ENCODE measurements around the gene CPSF4L.
A peak's percentile ranks its signal among the peaks of the same experiment; 100 is the strongest.
"Not testable (repeated sequence)": the region's sequence is repeated elsewhere in the genome, so short reads cannot be mapped to it uniquely, and the experiment has no call there.

The CPSF4L gene

DNA sequence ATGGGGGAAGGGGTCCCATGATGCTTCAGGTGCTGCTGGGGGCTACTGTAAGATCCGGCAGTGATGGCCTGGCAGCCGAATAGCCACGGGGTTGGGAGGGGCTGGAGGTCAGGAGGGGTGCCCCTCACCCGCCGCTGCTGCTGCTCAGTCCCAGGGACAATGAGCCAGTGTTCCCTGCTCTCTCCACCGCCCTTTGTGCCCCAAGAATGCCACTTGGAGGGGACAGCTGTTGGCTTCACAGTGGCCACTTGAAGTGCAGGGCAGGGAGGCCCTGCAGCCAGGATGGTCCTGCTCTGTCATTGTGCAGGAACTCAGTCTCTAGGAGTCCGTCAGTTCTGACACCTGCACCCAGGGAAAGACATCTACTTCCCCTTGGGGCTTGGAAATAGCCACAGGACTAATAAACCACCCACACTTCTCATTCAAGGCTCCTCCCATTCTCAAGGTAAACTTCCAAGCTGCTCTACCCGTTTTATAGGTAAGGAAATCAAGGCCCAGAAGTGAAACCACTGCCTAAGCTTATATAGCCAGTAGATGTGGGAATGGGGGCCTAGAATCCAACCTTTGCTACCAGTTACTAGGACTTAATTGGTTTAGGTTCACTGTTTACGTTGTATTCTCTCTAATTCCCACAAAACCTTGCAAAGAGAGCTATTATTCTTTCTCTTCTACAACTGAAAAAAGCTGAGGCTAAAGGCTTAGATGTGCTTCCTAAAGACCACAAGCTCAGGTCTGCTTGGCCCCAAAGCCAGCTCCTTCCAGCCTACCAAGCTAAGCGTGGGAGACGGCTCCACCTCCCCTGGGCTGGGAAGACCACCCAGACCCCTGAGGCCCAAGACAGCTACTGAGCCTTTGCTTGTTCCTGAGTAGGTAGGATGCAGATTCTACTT lies 6.2 kb upstream of the CPSF4L start:
- DNase-seq = no peak

DNA sequence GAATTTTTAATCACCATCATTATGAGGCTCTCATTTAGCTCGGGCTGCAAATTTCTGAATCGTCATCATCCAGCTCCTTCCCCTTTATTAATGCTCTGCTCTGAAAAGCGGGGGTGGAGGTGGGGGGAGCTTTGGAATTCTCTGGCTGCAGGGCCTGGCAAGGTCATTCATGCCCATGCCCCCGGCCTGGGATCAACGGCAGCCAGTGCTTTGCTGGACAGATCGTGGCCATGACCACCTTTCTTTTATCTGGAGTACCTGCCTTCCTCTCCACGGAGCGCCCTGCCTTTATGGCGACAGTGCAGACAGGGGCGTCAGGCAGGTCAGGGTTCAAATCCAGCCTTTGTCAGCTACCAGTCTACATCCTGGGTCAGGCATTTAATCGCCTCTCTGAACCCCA lies 5.1 kb upstream of the CPSF4L start:
- no peak for DNase-seq

DNA sequence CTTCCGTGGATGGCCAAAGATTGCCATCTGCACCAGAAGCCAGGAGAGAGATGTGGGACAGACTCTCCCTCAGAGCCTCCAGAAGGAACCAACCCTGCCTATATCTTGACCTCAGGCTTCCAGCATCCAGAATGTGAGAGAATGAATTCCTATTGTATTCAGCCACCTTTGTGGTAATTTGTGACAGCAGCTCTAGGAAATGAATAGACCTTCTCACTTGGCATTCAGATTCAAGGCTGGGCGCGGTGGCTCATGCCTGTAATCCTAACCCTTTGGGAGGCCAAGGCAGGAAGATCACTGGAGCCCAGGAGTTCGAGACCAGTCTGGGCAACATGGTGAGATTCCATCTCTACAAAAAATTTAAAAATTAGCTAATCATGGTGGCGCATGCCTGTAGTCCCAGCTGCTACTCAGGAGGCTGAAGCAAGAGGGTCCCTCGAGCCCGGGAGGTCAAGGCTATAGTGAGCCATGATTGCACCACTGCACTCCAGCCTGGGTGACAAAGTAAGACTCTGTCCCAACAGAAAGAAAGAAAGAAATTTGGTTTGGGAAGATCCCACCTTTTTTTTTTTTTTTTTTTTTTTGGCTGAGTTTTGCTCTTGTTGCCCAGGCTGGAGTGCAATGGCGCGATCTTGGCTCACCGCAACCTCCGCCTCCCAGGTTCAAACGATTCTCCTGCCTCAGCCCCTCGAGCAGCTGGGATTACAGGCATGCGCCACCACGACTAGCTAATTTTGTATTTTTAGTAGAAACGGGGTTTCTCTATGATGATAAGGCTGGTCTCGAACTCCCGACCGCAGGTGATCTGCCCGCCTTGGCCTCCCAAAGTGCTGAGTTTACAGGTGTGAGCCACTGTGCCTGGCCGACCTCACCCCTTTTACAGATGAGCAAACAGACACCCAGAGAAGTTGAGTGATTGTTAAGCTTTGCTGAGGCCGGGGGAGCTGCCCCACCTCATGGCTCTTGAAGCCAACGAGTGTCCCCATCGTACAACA lies 4.3 kb upstream of the CPSF4L start:
- DNase-seq = no peak

DNA sequence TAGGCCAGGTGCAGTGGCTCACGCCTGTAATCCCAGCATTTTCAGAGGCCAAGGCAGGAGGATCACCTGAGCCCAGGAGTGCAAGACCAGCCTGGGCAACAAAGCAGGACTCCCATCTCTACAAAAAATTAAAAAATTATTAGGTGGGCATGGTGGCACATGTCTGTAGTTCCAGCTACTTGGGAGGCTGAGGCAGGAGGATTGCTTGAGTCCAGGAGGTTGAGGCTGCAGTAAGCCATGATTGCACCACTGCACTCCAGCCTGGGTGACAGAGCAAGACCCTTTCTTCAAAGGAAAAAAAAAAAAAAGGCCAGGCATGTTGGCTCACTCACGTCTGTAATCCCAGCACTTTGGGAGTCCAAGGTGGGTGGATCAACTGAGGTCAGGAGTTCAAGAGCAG lies 2.8 kb upstream of the CPSF4L start:
- not testable (repeated sequence) for DNase-seq

DNA sequence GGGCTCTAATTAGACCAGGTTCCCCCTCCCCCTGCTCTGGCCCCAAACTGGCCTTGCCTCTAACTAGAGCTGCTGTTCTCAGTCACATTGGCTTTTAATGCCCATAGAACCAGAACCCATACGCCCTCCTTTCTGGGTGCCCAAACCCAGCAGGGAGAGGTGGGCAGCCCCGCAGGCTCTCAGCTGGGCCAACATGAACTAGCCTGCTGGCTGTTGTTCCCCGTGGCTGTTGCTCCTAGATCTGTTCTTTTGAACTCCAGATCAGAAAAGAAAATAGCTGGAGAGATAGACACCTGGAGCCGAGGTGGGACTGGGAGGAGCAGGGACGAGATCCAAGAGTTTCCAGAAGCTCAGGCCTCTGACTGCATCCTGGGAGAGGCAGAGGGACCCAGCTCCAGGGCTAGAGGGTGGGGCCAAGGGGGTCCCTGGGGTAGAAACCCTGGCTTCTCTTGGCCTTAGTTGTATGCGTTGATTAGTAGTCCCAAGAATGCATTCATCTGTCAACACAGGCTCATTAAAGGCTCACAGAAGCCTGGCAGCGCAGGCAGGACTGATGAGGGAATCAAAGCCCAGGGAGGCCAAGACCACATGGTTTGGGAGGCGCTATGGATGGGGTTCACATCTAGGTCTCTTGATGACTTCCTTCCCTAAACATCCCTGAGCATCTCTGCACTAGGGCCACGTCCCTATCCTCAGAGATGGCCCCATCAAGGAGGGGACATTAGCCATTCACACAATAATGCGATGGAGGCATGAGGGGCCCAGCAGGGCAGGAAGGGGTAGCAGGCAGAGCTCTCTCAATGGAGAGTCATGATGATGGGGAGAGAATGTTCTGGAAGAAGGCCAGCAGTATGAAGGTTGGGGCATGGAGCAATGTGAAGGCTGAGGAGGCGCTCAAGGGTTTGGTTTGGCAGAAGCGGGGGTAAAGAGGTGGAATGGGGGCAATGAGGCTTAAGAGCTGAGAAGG lies 1.3 kb upstream of the CPSF4L start:
- no peak for DNase-seq

DNA sequence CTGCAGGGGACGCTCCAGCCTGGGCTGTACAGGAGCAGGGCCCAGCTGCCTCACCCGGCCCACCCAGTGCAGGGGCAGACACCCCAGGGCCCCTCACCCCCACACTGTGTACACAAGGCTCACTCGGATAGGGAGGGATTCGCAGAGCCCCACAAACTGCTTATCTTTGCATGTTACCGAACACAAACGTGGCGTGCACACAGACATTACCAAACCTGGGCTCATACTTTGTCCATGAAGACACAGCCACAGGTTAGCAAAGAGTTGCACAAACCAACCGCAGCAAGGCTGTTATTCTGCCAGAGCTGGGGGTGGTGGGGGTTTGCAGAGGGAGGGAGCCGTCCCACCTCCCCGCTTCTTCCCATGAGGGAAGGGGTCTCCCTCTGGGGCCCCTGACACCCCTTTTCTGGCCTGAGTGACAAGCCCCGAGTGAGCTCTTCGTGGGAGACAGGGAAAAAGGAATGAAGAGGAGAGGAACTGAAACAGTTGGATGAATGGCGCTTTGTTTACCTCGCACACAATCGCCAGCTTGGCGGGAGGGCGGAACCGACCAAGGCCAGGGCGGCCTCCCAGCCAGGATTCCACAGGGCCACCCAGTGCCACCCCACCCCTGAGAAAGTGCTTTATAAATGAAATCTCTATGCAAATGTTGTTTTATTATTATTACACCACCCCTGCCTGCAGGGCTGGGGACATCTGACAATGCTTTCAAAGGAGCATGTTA lies 434 bp upstream of the CPSF4L start:
- peak; percentile 94 for DNase-seq

DNA sequence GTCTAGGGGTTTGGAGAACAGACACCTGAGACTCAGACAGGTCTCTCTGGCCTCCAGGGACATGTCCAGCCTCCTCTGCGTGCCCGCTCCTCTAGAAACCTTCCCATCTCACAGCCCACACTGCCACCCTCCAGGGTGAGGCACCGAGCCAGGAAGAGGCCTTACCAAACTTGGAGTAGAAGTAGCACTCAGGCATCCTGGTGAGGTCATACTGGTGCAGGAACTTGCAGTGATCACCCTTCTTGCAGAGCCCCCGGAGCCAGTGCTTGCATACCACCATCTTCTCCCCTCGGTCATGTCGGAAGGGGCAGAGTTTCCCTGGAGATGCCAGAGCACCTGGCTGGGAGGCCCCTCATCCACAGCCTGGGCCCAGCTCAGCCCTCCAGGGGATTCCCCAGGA lies 4.2 kb downstream of the CPSF4L start:
- no peak for DNase-seq

DNA sequence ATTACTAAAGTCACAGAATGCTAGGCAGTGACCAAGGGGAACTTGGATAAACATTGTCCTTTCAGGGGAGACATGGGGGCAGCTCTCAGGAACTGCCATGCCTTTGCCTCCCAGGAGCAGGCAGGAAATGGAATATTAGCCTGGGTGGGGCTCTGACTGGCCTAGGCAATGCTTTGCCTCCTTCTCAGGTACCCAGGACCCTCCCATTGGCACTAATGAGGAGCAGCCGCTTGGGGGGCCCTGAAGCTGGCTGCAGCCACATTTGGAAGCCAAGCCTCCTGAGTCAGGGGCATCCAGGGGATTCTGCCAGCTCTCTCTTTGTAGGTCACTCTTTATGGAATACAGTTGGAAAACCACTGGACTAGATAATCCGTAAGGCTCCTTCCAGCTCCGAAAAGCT lies 5.5 kb downstream of the CPSF4L start:
- DNase-seq = no peak

DNA sequence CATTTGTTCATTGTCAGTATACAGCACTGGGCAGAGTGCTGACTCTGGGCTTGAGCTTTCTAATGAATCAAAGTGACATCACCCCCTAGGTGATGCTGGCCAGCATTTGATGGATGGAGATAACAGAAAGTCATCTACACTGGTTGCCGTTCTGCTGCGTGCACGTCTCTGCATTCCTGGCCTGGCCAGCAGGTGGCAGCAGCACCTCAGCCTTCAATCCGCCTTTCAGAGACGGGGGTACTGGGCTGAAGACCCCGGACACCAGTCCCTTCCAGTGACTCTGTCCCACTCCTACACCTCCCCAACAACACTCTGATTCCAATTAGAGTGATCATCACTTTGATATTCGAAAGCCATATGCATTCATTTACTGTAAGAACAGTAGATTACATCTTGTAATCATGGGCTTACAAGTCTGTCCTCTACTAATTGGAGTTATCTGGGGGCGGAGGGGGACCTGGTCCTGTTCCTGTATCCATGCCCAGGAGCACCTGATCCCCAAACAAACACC lies 6.0 kb downstream of the CPSF4L start:
- DNase-seq = peak; percentile 8

DNA sequence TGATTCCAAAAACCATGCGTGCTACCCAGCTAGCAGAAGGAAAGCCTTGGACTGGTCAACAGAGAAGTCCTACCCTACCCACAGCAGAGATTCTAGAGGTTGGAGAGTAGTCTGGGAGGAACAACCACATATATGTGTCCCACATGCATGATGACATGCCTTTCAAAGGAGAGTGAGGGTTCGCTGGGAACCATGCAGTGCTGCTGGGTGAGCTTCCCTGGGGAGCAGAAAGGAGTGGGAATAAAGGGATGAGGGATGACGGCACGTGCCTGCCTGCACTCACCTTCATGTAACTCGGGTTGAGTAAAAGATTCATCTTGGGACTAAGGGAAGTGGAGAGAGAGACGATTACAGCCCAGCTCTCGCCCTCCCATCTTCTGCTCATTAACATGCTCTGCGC lies 9.8 kb downstream of the CPSF4L start:
- no peak for DNase-seq

DNA sequence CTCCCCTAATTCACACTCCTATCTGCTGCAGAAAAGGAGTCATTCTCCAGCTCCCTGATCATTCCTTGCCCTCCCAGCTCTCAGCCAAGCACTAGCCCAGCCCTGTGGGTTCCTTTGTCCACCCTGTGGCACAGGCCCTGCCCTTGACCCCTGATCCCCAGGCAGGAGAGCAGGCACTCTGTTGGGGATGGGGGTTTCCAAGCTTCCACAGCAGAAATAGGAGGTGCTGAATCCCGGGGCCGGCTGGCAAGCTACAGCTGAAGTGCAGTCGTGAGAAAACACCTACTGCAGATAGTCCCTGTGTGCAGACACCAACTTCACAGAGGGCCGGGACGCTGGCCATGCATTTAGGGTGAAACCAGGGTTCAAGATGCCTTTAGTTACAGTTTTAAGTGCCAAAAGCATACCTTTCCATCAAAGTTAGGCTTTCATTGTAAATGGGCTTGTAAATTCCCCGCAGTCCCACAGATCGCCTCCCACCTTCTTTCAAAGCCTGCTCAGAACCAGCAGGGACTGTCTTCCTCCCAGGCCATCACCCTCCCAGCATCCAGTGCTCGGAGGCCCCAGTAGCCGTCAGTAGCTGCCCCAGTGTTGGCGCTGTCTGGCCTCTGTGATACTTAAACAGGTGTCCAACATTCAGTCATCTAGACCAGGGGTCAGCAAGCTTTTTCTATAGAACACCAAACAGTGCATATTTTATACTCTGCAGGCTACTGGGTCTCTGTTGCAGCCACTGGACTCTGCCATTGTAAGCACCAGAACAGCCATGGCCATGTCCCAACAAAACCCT lies 10.6 kb downstream of the CPSF4L start:
- DNase-seq = no peak

DNA sequence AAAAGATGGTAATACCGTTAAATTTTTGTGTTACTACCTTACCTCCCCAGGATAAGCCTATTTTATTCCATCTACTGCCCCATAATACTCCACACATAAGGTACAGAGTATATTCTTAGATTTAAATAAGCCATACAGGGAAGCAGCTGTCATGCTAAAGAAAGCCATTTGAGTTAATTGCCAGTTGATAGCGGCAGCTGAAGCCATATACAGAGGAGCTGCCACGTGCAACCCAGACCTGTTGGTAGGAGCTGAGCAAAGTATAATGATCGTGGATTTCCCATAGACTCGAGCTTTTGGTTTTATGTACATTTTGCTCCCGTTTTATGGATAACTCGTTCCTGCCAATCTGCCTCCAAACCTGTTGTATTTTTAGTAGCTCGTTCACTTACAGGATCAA lies 12.0 kb downstream of the CPSF4L start:
- DNase-seq = peak; percentile 18

DNA sequence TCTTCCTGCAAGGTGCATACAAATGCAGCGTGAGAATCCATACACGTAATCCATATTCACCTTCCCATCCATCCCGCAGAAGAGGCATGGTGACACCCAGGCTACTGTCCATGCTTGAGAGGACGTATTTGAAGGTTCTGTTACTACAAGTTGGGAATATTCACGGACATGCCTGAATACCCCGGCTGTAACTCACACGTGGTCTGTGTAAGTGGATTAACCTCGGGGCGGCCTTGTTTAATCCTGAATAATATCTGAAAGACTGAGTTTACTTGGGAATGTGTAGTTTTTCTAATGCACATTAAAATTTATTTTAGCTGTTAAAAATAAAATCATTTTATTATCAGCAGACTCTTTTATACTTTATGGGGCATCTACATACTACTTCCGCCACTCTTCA lies 13.1 kb downstream of the CPSF4L start:
- no peak for DNase-seq

DNA sequence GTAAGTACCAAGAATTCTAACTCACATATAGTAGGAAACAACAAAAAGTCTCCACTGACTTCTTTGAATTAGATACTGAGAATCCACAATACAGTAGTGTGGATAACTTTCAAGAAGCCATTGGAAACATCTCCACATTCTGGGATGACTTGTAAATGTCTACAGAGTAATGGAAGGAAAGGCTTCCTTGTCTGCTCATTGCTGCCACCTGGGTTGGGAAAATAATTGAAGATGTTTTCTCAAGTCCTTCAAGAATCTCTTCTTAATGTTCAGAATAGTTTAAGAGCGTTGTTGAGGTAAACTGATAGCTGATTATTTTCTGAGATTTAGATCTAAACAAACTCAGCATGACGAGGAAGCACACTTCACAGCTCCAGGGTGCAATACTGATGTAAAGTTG lies 14.0 kb downstream of the CPSF4L start:
- DNase-seq = no peak

DNA sequence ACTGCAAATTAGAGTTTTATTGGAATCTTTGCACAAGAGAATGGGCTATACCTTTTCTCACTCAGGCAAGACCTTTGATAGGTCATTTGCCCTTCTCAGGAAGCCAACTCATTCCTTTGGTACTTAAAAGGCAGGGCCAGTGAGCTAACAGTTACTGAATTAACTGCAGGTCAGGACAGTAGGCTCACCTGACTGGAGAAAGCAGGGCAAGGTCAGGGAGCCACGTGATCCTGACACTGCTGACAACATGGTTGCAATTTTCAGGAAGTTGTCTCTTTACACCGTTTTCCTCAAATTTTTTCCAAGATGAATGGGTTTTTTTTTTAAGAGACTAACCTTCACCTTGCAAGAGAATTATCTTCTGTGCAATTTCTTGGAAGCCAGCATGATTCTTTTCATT lies 21.1 kb downstream of the CPSF4L start:
- no peak for DNase-seq

DNA sequence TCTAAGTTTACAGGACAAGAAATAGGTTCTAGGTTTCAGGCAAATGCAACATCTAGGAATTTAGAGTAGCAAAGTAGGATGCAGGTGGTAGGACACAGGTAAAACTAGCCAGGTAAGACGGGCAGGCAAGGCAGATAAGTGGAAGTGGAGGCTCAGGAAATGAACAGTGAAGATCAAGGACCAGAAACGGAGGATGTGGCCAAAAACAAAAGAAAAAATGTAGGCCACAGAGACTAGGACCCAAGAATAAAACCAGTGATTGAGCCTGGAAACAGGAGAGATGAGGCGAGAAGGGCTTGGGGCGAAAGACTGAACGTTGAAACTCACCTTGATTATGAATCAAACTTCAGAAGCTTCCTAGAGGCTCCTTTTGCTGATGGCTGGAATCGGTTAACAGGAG lies 24.0 kb downstream of the CPSF4L start:
- DNase-seq = no peak

DNA sequence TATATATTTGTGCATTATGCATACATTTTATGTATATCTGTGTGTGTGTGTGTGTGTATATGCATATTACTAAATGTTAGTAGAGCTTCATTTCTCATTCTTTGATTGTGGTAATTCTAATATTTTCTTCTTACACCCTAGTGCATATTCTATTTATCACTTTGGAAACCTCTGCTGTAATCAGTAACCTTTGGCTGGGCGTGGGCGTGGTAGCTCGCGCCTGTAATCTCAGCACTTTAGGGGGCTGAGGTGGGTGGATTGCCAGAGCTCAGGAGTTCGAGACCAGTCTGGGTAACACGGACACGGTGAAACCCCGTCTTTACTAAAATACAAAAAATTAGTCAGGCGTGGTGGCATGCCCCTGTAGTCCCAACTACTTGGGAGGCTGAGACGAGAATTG lies 26.9 kb downstream of the CPSF4L start:
- no peak for DNase-seq

DNA sequence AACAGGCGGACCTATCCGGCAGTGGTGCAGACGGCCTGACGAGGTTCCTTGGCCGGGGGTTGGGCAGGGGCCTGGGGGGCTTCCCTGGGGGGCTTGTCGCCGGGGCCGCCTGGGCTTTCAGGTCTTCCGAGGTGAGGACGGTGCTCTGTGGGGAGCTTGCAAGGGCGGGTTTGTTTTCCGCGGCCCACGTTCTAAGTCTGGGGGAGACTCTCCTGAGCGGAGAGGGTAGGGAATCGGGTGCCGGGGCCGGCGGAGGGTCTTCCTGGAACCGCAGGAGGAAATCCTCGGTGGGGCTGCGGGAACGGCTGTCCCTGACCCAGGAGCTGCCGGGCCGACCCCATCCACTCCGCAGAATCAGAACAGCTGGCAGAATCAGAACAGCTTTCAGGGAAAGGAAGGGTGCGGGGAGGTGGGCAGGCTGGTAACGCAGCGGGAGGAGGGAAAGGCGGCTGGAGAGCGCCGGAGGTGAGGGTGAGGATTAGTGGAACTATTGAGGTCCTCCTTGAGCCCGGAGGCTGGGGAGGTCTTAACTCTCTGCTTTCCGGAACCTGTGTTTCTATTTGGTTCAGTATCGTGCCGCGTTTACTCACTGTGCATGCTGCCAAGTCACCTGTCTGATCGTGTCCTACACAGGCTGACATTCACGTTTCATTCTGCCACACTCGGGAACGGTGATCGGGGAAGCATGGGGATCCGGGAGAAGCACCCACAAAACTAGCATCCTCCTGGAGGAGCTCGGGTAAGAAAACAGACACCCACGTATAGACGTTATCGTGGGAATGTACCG lies 28.9 kb downstream of the CPSF4L start:
- no peak for DNase-seq

DNA sequence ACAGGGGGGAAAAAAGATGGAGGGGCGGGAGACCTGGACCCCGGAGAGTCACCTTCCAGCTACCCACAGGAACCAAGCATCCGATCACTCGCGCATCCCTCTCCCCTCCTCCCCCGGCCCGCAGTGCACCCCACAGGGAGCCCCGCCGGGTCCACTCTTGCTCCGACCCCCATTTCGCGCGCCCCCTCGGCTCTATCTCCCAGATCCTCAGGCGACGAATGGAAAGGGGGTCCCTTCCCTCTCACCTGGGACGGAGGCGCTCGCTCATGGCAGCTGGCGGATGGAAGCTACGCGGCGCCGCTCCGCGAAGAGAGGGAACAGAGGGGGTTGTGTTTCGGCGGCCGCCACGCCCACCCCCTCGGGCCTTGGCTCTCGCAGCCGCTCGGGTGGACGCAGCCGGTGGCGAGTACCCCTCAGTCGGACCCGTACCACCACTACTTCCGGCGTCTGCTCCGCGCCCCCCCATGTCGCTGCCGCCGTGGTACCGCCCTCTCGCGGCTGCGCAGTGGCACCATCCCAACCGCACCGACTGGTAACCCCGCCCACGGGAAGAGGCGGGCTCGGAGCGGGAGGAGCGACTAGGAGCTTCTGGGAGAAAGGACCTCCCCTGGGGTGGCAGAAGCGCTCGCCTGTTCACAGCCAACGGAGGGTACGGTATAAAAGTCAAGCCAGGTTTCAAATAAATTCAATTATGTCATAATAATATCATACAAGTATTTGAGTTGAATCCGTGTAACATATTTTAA lies 29.7 kb downstream of the CPSF4L start:
- DNase-seq = peak; percentile 90
